MM.1S (cell line): ENCODE data around the gene KMO.

Experiments
- DNase-seq: peaks from one replicate; pipeline ENCODE4 v3.0.0-alpha.2; 2015
- H2AFZ ChIP-seq: fragments of 300-600 bp; sonication (generic); 2 replicates; pipeline ENCODE4 v1.6.0; 2016; ENCODE audit warnings: antibody characterized with exemption, low read length
- H3F3A ChIP-seq: fragments of 300-600 bp; sonication (generic); 2 replicates; pipeline ENCODE4 v1.6.1; 2016; ENCODE audit warnings: mild to moderate bottlenecking, antibody characterized with exemption, low read length, moderate library complexity, mixed read lengths; ENCODE audit not compliant: insufficient read depth
- H3K27ac ChIP-seq: fragments of 300-600 bp; sonication (generic); 2 replicates; pipeline ENCODE4 v1.5.1; 2016; ENCODE audit warnings: mild to moderate bottlenecking, low read length
- H3K27me3 ChIP-seq: fragments of 300-600 bp; sonication (generic); replicated peaks from 2 replicates; pipeline ENCODE4 v1.6.0; 2016; ENCODE audit warnings: low read length; ENCODE audit not compliant: insufficient read depth
- H3K36me3 ChIP-seq: fragments of 300-600 bp; sonication (generic); replicated peaks from 2 replicates; pipeline ENCODE4 v1.6.1; 2016; ENCODE audit warnings: mild to moderate bottlenecking, low read length, mixed read lengths; ENCODE audit not compliant: insufficient read depth
- H3K4me1 ChIP-seq: fragments of 300-600 bp; sonication (generic); 2 replicates; pipeline ENCODE4 v1.6.1; 2016; ENCODE audit warnings: low read length, mixed read lengths
- H3K4me2 ChIP-seq: fragments of 300-600 bp; sonication (generic); 2 replicates; pipeline ENCODE4 v1.6.0; 2016; ENCODE audit warnings: low read depth, low read length
- H3K4me3 ChIP-seq: fragments of 300-600 bp; sonication (generic); 2 replicates; pipeline ENCODE4 v1.5.1; 2016; ENCODE audit warnings: low read length, mixed read lengths
- H3K79me2 ChIP-seq: fragments of 300-600 bp; sonication (generic); 2 replicates; pipeline ENCODE4 v1.6.1; 2016; ENCODE audit warnings: mixed run types, low read length, mixed read lengths
- H3K9ac ChIP-seq: fragments of 300-600 bp; sonication (generic); 2 replicates; pipeline ENCODE4 v1.6.1; 2016; ENCODE audit warnings: low read length, mixed read lengths
- H3K9me2 ChIP-seq: fragments of 300-600 bp; sonication (generic); replicated peaks from 2 replicates; pipeline ENCODE4 v1.6.1; 2016; ENCODE audit warnings: mild to moderate bottlenecking, low read length, mixed read lengths; ENCODE audit not compliant: insufficient read depth
- H3K9me3 ChIP-seq: fragments of 300-600 bp; sonication (generic); replicated peaks from 2 replicates; pipeline ENCODE4 v1.6.1; 2016; ENCODE audit warnings: mild to moderate bottlenecking, low read length, mixed read lengths; ENCODE audit not compliant: insufficient read depth
- H4K20me1 ChIP-seq: fragments of 300-600 bp; sonication (generic); 2 replicates; pipeline ENCODE4 v1.6.1; 2016; ENCODE audit warnings: mild to moderate bottlenecking, low read length, moderate library complexity, mixed read lengths; ENCODE audit not compliant: insufficient read depth
- CTCF ChIP-seq: fragments of 300-600 bp; sonication (generic); IDR thresholded peaks from 2 replicates; pipeline ENCODE4 v1.5.1; 2016; ENCODE audit warnings: antibody characterized with exemption, low read length, mixed read lengths
- EZH2 ChIP-seq: fragments of 300-600 bp; sonication (generic); optimal IDR thresholded peaks from 2 replicates; pipeline ENCODE3; 2017; ENCODE audit warnings: low read depth, mild to moderate bottlenecking, antibody characterized with exemption, low read length, mixed read lengths
- EZH2phosphoT487 ChIP-seq: fragments of 300-600 bp; sonication (generic); IDR thresholded peaks from 2 replicates; pipeline ENCODE4 v1.6.1; 2018; ENCODE audit warnings: antibody characterized with exemption, low read length

The KMO gene

GRCh38 chr1:241642593-241642944 is 110.4 kb downstream of the KMO start:
- peaks cover 20% of the 10 kb centered on the region for H3K79me2 ChIP-seq
- no peak for DNase-seq
- H3K4me3 ChIP-seq: no peak overlapping the region

GRCh38 chr1:241644259-241644658 is 112.1 kb downstream of the KMO start:
- H3K27ac ChIP-seq: no peak overlapping the region
- no peaks in the 10 kb centered on the region for H4K20me1 ChIP-seq
- H3K4me3 ChIP-seq: no peak overlapping the region
- H3K27me3 ChIP-seq: no peaks in the 10 kb centered on the region
- TF ChIP-seq EZH2: no peak
- no peak for TF ChIP-seq CTCF
- TF ChIP-seq EZH2phosphoT487: no peak
- peaks cover 2% of the 10 kb centered on the region; the same call in 1 of the 2 replicates for H3F3A ChIP-seq
- no peaks in the 10 kb centered on the region for H3K9me2 ChIP-seq
- no peak overlapping the region for H2AFZ ChIP-seq
- H3K4me2 ChIP-seq: no peak overlapping the region
- H3K4me1 ChIP-seq: peaks cover 12% of the 10 kb centered on the region
- H3K36me3 ChIP-seq: no peaks in the 10 kb centered on the region
- H3K79me2 ChIP-seq: peaks cover 3% of the 10 kb centered on the region
- H3K9ac ChIP-seq: no peak overlapping the region
- no peak for DNase-seq
- H3K9me3 ChIP-seq: no peaks in the 10 kb centered on the region

More at GRCh38 chr1:241642593-241642944, 110.4 kb downstream of the KMO start:
- H3K36me3 ChIP-seq: no peaks in the 10 kb centered on the region
- peaks cover 5% of the 10 kb centered on the region; the same call in 1 of the 2 replicates for H3F3A ChIP-seq
- H3K4me2 ChIP-seq: no peak overlapping the region
- H3K9ac ChIP-seq: no peak overlapping the region
- H2AFZ ChIP-seq: no peak overlapping the region
- no peaks in the 10 kb centered on the region for H4K20me1 ChIP-seq
- no peak overlapping the region for H3K27ac ChIP-seq
- no peaks in the 10 kb centered on the region for H3K9me2 ChIP-seq
- H3K9me3 ChIP-seq: no peaks in the 10 kb centered on the region
- peaks cover 19% of the 10 kb centered on the region for H3K4me1 ChIP-seq
- H3K27me3 ChIP-seq: no peaks in the 10 kb centered on the region
- TF ChIP-seq EZH2 (no peak), EZH2phosphoT487 (no peak)

GRCh38 chr1:241645199-241645598 is 113.0 kb downstream of the KMO start:
- Histone ChIP-seq H3K9me2 (no peaks in the 10 kb centered on the region), H3K9ac (no peak overlapping the region), H3K36me3 (no peaks in the 10 kb centered on the region), H3K79me2 (no peaks in the 10 kb centered on the region), H3K27me3 (no peaks in the 10 kb centered on the region), H3F3A (no peaks in the 10 kb centered on the region), H3K4me1 (peaks cover 12% of the 10 kb centered on the region), H3K4me3 (no peak overlapping the region), H2AFZ (no peak overlapping the region), H3K4me2 (no peak overlapping the region), H3K27ac (no peak overlapping the region), H3K9me3 (no peaks in the 10 kb centered on the region), H4K20me1 (no peaks in the 10 kb centered on the region)
- TF ChIP-seq EZH2: no peak
- no peak for TF ChIP-seq EZH2phosphoT487
- no peak for TF ChIP-seq CTCF
- DNase-seq: no peak
